Activated T-cell treated with anti-CD3 and anti-CD28 coated beads, Interleukin-2, amount 50 U/mL, for 72 hours (primary cell): Measurements from ENCODE around the gene KLF7. TPM values are rescaled to one million over a fixed set of nuclear protein-coding genes. Genes with fewer than 3 reads are reported as not detected.

Experiments
- ATAC-seq, 2 donors: fragments of 150-1000 bp; cut with Tn5 transposase; replicated peaks in 1 of 2; 2 replicates each; pipeline ENCODE4 v1.10.0; 2021; ENCODE audit warnings: moderate library complexity in 2 of 2, mild to moderate bottlenecking in 1 of 2
- DNase-seq, 2 donors: peaks; one replicate each; pipeline ENCODE4 v3.0.0; 2021 to 2022; ENCODE audit warnings: mixed read lengths in 1 of 2
- H3K27ac Mint-ChIP-seq: one replicate; pipeline ENCODE4 v1.8.0; 2022; ENCODE audit warnings: mild to moderate bottlenecking, moderate library complexity, mixed read lengths
- H3K27me3 Mint-ChIP-seq: one replicate; pipeline ENCODE4 v1.8.0; 2022; ENCODE audit warnings: low read depth, mixed read lengths
- H3K36me3 Mint-ChIP-seq, 2 donors: one replicate each; pipeline ENCODE4 v1.8.0; 2022; ENCODE audit warnings: mixed read lengths in 2 of 2, mild to moderate bottlenecking in 1 of 2; ENCODE audit not compliant: insufficient read depth in 2 of 2
- H3K4me1 Mint-ChIP-seq: one replicate; pipeline ENCODE4 v1.8.0; 2022; ENCODE audit warnings: low read depth, mixed read lengths
- H3K4me3 Mint-ChIP-seq, 2 donors: one replicate each; pipeline ENCODE4 v1.8.0; 2022; ENCODE audit warnings: mild to moderate bottlenecking in 2 of 2, mixed read lengths in 2 of 2, moderate library complexity in 2 of 2
- H3K9me3 Mint-ChIP-seq, 2 donors: one replicate each; pipeline ENCODE4 v1.8.0; 2022; ENCODE audit warnings: mixed read lengths in 2 of 2
- total RNA-seq, 2 donors: library from RNA; stranded (reverse); gene quantifications; one replicate each; pipeline ENCODE4 v1.2.3, GENCODE V29; 2022

Gene KLF7
- total RNA-seq, 2 donors from 2014 or later: 31.2 to 43.4 TPM

DNA sequence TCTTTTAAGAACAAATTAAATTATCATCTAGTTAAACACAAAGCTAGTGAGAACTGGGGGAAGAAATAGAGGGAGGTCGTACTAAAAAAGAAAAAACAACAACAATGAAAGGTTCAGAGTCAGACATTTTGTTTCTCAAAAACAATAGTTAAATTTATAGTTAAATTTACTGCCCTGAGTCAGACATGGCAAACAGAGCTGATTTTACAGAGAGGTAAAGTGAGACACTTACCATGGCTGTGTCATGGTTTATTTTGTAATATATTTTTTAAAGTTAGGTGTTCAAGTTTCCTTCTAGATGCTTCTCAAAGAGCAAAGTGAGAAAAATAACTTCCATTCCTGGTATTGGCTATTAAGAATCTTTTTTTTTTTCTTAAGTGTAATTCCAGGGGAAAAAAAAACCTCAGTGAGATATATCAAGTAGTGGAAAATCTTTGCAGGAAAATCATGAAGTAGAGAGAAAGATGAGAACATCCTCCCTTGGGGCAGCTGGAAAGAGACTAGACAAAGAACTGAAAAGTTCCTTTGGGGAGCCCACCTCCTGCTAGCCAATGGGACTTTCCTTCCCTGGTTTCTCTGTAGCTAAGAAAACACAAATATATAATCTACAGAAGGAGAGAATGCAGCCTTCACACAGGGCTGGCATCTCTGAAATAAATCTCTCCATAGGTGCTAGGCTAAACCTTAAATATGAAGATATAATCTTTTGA lies 12.3 kb downstream of the KLF7 start:
- peaks cover 28% of the 10 kb centered on the region for H3K27me3 Mint-ChIP-seq
- H3K4me1 Mint-ChIP-seq: peaks cover 95% of the 10 kb centered on the region
- ATAC-seq (no peak), DNase-seq (no peak)
- H3K27ac Mint-ChIP-seq: no peak overlapping the region
- peaks cover 0 to 3% of the 10 kb centered on the region in 2 donors for H3K9me3 Mint-ChIP-seq
- H3K36me3 Mint-ChIP-seq: peaks cover 12 to 15% of the 10 kb centered on the region in 2 donors
- H3K4me3 Mint-ChIP-seq: no peak overlapping the region

DNA sequence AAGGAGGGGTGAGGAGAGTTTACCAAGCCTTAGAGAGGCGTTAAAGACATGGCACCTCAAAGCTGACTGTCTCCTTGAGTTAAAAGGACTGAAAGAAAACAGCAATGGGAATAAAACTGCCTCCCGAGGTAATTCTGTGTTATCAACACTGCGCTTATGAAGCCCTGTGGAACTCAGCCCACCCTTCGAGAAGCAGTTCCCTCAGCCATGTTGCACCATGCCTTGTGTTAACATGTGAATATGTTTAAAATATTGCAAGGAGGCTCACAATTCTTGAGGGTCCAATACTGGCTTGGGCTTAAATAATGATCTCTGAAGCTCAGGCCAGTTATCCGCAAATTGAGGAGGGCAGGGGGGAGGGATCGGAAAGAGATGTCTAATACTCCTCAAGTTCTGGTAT lies 14.7 kb downstream of the KLF7 start:
- peaks cover 7 to 8% of the 10 kb centered on the region in 2 donors for H3K36me3 Mint-ChIP-seq
- DNase-seq (no peak), ATAC-seq (no peak)
- no peak overlapping the region for H3K27ac Mint-ChIP-seq
- peaks cover 72% of the 10 kb centered on the region for H3K4me1 Mint-ChIP-seq
- no peaks in the 10 kb centered on the region for H3K9me3 Mint-ChIP-seq
- no peak overlapping the region for H3K4me3 Mint-ChIP-seq
- H3K27me3 Mint-ChIP-seq: peaks cover 21% of the 10 kb centered on the region

DNA sequence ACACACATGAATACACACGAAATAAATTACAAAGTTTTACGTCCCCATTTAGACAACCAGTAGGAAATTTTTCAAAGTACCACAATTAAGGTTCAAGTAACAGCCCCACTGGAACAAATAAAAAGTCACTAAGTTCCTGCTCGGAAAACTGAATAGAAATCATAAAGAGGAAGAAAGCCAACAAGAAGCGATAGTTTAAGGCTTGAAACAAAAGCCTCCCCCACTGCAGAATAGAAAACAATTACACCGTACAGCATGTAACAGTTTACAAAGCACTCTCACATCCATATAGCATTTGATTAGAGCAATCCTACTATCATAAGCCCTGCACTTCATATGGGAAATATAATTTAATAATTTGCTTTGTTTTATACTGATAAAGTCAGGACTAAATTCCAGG lies 15.5 kb downstream of the KLF7 start:
- no peak overlapping the region for H3K27ac Mint-ChIP-seq
- peak overlapping the region; percentile 41 to 72 for H3K4me3 Mint-ChIP-seq
- peaks cover 64% of the 10 kb centered on the region for H3K4me1 Mint-ChIP-seq
- DNase-seq (no peak), ATAC-seq (no peak)
- peaks cover 7 to 8% of the 10 kb centered on the region in 2 donors for H3K36me3 Mint-ChIP-seq
- no peaks in the 10 kb centered on the region for H3K9me3 Mint-ChIP-seq
- H3K27me3 Mint-ChIP-seq: peaks cover 24% of the 10 kb centered on the region

DNA sequence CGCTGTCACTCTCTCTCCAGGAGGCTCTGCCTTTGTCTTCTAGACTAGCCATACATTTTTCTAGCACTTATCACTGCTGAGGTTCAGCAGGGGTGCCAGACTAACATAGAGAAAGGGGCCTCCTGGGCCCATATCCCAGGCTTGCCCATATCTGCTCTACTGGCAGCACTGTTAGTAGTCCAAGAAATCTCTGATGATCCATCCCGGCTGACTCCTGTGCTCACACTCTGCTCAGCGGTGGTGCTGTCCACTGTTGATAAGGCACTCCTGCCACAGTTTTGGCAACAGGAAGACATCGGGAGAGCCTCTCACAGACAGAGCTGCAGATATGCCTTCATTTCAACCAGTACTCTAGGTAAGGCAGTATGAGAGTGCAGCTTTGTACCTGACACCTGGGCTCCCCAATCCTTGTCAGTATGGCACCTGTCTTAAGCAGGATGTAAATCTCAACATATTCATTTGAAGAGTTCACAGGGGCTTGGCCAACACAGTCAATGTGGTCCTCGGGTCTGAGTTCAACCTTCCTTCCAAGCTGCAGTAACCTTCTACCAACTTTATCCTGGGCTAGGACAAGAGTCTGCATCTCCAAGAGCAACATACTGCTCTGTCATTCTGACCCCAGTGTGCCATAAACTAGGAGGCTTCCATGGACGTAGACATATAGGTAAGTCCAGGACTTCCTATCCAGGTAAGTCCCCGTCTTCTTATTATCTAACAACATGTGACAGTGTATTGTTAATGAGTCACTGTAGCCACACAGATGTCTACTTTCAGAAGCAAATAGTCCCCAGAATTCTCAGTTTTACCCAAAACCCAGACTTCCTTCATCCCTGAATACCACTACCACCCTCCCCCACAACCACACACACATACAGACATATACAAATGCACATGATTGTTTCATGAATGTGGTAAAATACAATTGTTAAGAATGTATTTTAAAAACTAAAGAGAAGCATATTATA lies 16.2 kb downstream of the KLF7 start:
- peaks cover 60% of the 10 kb centered on the region for H3K4me1 Mint-ChIP-seq
- H3K27ac Mint-ChIP-seq: no peak overlapping the region
- no peaks in the 10 kb centered on the region for H3K9me3 Mint-ChIP-seq
- ATAC-seq (peak; percentile 79 to 81), DNase-seq (peak; percentile 26 to 50)
- H3K27me3 Mint-ChIP-seq: peaks cover 24% of the 10 kb centered on the region
- peak overlapping the region; percentile 41 to 72 for H3K4me3 Mint-ChIP-seq
- peaks cover 7 to 8% of the 10 kb centered on the region in 2 donors for H3K36me3 Mint-ChIP-seq

DNA sequence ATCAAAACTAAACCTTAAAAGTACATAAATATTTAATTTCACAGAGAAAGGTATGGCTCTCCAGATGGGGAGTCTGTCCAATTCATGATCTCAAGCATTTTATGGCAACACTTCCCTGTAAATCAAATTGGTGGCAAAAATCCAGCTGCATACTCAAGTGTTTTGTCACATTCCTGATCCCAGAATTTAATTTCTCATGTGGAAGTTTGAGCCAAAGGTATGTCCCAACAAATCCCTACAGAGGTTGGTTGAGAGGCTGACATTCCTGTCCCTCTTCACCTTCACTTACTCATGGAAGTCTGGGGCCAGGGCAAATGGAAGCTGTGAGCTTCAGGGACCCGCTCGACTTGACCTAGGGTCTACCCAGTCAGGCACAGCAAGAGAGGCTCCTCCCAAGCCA lies 17.7 kb downstream of the KLF7 start:
- ATAC-seq: no peak
- peaks cover 60% of the 10 kb centered on the region for H3K4me1 Mint-ChIP-seq
- H3K27me3 Mint-ChIP-seq: peaks cover 23% of the 10 kb centered on the region
- H3K36me3 Mint-ChIP-seq: peaks cover 7 to 8% of the 10 kb centered on the region in 2 donors
- H3K27ac Mint-ChIP-seq: no peak overlapping the region
- H3K4me3 Mint-ChIP-seq: no peak overlapping the region
- no peak for DNase-seq
- H3K9me3 Mint-ChIP-seq: no peaks in the 10 kb centered on the region

DNA sequence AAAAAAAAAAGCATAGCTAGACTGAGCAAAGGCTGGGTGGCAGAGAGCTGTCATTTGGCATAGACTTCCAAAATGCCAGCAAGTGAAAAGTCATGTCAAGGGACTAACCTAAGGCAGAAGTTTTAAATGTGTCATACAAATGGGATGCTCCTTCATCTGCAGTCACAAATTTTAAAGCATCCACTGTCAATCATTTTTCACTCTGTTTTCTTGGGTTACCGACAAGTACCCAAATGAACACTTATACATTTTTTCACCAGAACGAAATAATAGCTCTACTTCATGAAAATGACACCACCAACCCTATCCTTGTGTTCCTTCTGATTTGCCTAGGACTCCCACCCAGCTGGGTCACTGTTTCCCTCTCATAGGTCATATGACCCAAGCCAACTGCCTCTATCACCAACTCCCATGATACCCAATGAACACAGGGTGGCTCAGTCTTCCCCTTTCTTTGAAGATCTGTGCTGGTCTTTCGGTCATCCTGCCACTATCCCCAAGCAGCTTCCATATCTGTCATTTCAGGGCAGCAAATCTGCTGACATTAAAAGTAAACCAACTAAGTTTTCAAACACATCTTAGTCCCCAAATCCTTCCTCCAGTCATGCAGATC lies 21.5 kb downstream of the KLF7 start:
- DNase-seq (no peak), ATAC-seq (no peak)
- H3K9me3 Mint-ChIP-seq: no peaks in the 10 kb centered on the region
- H3K4me1 Mint-ChIP-seq: peaks cover 48% of the 10 kb centered on the region
- peak overlapping the region; percentile 60 to 66 for H3K4me3 Mint-ChIP-seq
- peak overlapping the region; percentile 62 for H3K27ac Mint-ChIP-seq
- H3K36me3 Mint-ChIP-seq: peaks cover 1 to 8% of the 10 kb centered on the region in 2 donors
- H3K27me3 Mint-ChIP-seq: peaks cover 15% of the 10 kb centered on the region

DNA sequence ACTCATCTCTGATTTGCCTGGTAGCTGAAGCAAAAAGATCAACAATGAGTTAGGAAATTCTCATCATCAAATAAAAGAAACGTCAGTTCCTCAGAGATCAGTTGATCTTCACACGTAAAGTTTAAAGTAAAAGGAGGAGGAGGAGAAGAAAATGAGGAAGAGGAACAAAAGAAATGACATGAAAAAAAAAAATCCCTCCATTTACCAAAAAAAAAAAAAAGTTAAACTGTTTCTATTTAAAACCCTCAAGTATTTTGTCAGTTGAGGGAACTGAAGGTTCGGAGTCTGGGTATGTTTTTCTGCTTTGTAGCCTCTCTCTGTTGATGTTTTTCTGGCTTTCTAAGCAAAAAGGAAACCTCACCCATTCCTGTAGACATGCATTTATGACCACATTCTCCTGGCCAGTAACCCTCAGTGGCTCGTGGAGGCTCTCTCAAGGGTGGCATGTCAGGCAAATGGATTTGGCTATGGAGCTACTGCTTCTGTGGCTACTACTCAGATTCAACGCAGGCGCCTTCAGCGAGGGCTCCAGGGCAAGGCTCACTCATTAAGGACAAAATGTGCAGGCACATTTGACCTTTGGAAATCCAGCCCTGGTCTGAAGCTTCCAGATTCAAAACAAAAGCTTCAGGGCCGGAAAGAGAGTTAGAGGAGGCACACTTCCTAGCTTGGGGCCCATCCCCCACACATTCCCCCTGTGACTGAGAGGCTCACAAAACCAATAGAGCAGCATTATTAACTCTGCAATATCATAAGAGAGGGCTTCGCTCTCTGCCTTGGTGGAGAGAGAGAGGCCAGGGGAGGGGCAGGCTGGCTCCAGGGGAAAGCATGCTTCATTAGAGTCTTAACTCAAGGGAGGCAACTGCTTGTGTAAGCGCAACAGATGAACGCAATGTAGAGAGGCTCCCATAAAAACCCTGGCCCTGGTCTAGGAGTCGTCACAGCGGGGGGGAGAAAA lies 22.3 kb downstream of the KLF7 start:
- ATAC-seq (peak; percentile 58 to 60), DNase-seq (peak; percentile 16 to 34)
- peaks cover 7% of the 10 kb centered on the region for H3K27me3 Mint-ChIP-seq
- H3K27ac Mint-ChIP-seq: peak overlapping the region; percentile 62
- H3K4me1 Mint-ChIP-seq: peaks cover 40% of the 10 kb centered on the region
- H3K9me3 Mint-ChIP-seq: no peaks in the 10 kb centered on the region
- peak overlapping the region; percentile 60 to 66 for H3K4me3 Mint-ChIP-seq
- peaks cover 0 to 2% of the 10 kb centered on the region in 2 donors for H3K36me3 Mint-ChIP-seq

DNA sequence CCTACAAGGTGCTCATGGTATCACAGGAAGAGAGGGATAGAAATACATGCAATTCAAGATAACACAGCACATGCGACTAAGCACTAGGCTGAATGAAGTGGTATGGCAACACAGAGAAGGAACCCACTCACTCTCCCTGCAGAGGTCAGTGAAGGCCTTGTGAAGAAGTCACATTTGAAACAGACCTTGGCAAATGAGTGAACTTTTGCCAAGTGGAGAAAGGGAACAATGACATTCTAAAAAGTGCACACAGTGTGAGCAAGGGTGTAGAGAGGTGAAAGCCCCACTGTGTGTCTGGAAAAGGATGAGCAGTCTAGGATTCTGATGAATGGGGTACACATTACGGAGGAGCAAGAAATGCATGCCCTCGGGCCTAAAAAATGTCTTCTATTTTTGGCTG lies 23.3 kb downstream of the KLF7 start:
- ATAC-seq: peak; percentile 74 to 77
- peaks cover 48% of the 10 kb centered on the region for H3K4me1 Mint-ChIP-seq

DNA sequence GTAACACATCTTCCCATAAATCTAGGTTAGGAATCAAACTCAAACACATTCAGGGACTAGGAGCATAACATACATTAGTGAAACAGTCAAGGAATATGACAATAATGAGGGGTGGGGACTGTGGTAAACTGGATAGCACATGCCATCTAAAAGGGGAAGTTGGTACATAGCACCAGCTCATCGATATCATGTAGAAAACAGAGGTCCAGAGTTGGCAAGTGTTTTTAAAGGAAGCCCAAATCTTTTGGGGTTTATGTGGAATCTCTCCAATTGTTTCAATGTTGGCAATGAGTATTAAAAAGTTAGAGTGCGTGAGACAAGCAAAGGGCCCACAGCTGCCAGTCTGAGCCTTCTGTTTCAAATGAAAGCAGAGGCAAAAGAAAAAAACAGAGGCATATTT lies 24.4 kb downstream of the KLF7 start:
- Mint-ChIP-seq H3K27me3 (peaks cover 6% of the 10 kb centered on the region), H3K27ac (no peak overlapping the region), H3K4me1 (peaks cover 55% of the 10 kb centered on the region), H3K4me3 (peak overlapping the region in 1 of 2 donors; percentile 60), H3K9me3 (no peaks in the 10 kb centered on the region), H3K36me3 (peaks cover 0 to under 1% of the 10 kb centered on the region in 2 donors)
- DNase-seq: no peak
- ATAC-seq: no peak

More for the DNA sequence above, 23.3 kb downstream of the KLF7 start:
- H3K27ac Mint-ChIP-seq: peak overlapping the region; percentile 62
- H3K4me3 Mint-ChIP-seq: peak overlapping the region; percentile 60 to 66
- no peak for DNase-seq
- no peaks in the 10 kb centered on the region for H3K9me3 Mint-ChIP-seq
- peaks cover 7% of the 10 kb centered on the region for H3K27me3 Mint-ChIP-seq
- H3K36me3 Mint-ChIP-seq: peaks cover 0 to 2% of the 10 kb centered on the region in 2 donors

DNA sequence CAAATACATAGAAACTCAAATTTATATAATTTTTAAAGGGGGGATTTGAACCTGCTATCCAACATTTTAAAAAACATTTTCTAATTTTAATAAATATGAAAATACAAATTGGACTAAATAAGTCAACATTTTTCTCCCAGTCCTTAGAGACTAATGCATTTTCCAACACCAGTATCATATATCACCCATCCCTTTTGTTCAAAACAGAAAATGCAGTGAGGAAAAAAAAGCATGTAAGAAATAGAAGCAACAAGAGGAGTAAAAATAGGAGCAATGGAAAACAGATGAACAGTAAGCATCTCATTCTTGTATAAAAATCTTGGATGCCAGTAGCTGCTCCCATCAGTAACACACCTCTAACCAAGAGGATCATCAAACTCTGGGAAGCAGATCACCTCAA lies 25.5 kb downstream of the KLF7 start:
- ATAC-seq (no peak), DNase-seq (no peak)
- Mint-ChIP-seq H3K27ac (no peak overlapping the region), H3K36me3 (peaks cover 0 to 2% of the 10 kb centered on the region in 2 donors), H3K4me3 (no peak overlapping the region), H3K9me3 (no peaks in the 10 kb centered on the region), H3K4me1 (peaks cover 66% of the 10 kb centered on the region), H3K27me3 (no peaks in the 10 kb centered on the region)

DNA sequence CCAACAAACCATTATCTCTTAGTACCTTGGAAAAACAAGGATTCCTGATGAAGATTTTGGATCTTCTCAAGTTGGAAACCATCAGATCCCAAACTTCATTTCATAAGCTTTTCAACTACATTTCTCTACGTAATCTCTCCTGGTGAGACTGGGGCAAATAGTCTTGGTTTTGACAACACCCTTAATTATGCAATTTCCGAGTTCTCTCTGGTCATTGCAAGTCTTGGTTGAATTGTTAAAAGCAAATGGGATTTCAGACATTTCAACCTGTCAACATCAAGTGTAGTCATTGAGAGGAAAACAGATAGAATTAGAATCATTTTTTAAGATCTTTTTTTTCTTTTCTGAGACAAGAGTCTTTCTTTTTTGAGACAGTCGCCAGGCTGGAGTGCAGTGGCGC lies 26.2 kb downstream of the KLF7 start:
- H3K4me3 Mint-ChIP-seq: no peak overlapping the region
- ATAC-seq (no peak), DNase-seq (no peak)
- peaks cover 0 to 2% of the 10 kb centered on the region in 2 donors for H3K36me3 Mint-ChIP-seq
- no peak overlapping the region for H3K27ac Mint-ChIP-seq
- peaks cover 67% of the 10 kb centered on the region for H3K4me1 Mint-ChIP-seq
- H3K9me3 Mint-ChIP-seq: no peaks in the 10 kb centered on the region
- no peaks in the 10 kb centered on the region for H3K27me3 Mint-ChIP-seq

DNA sequence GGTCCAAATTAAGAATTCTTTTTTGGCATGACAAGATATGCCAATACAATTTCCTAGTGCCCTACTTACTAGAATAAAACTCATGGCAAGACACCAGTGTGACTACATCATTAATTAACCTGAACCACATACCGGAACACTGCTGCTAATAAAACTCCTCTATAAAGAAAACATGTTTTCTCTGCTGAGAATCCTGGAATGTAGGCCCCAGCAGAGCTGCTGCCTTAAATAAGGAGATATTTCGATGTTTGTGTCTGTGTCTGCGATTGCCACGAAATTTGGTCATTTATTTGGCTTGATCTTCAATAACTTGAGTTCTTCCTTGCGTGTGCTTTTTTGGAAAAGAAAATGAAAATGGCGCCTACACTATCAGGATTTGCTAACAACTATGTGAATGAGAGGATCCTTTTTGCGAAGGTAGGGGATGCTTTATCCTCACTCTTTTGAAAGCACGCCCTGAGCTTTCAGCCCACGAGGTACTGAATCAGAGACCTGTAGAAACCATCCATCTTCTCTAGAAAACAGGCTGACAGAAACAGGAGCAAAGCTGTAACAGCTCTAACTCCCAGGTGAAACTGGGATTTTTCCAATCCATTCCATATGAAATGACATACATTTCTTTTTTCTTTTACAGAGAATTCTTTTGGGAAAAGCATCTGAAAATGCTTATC lies 27.0 kb downstream of the KLF7 start:
- Mint-ChIP-seq H3K36me3 (peaks cover 0 to 2% of the 10 kb centered on the region in 2 donors), H3K4me3 (no peak overlapping the region), H3K27me3 (no peaks in the 10 kb centered on the region), H3K9me3 (no peaks in the 10 kb centered on the region), H3K27ac (no peak overlapping the region), H3K4me1 (peaks cover 67% of the 10 kb centered on the region)
- DNase-seq: no peak
- no peak for ATAC-seq
